H7 (cell line): ENCODE data around the gene PSMD13. TPM values are rescaled to one million over a fixed set of nuclear protein-coding genes. Genes with fewer than 3 reads are reported as not detected.
"Not testable (repeated sequence)": the region's sequence is repeated elsewhere in the genome, so short reads cannot be mapped to it uniquely, and the experiment has no call there.

ENCODE experiments used
- DNase-seq: peaks from one replicate; pipeline ENCODE4 v3.0.0; 2012
- H3K27me3 ChIP-seq: 2 replicates; pipeline ENCODE4 v1.6.0; 2011; ENCODE audit warnings: mild to moderate bottlenecking, low read length; ENCODE audit not compliant: control insufficient read depth, insufficient read depth
- H3K36me3 ChIP-seq: replicated peaks from 2 replicates; pipeline ENCODE4 v1.5.1; 2011; ENCODE audit warnings: low read length; ENCODE audit not compliant: control insufficient read depth, insufficient read depth
- H3K4me3 ChIP-seq: 2 replicates; pipeline ENCODE4 v1.5.1; 2011; ENCODE audit warnings: low read depth, mild to moderate bottlenecking, control low read depth, low read length, moderate library complexity; ENCODE audit not compliant: insufficient read depth
- total RNA-seq: library from RNA; depleted of rRNA; stranded (reverse); fragments of >200 nt; shearing (Covaris generic); gene quantifications from 2 replicates; pipeline ENCODE4 v1.2.3, GENCODE V29; 2014

The PSMD13 gene
- total RNA-seq, 1 experiment from 2014 or later: 234 TPM

DNA sequence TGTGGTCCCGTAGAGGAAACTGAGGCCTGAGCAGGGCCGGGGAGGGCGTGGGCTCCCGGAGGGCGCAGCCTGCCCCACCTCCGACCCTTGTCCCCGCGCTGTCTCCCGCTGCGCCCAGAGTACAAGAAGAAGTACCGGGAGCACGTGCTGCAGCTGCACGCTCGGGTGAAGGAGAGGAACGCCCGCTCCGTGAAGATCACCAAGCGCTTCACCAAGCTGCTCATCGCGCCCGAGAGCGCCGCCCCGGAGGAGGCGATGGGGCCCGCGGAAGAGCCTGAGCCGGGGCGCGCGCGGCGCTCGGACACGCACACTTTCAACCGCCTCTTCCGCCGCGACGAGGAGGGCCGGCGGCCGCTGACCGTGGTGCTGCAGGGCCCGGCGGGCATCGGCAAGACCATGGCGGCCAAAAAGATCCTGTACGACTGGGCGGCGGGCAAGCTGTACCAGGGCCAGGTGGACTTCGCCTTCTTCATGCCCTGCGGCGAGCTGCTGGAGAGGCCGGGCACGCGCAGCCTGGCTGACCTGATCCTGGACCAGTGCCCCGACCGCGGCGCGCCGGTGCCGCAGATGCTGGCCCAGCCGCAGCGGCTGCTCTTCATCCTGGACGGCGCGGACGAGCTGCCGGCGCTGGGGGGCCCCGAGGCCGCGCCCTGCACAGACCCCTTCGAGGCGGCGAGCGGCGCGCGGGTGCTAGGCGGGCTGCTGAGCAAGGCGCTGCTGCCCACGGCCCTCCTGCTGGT is 43.4 kb downstream of the PSMD13 start:
- Histone ChIP-seq H3K27me3 (no peaks in the 10 kb centered on the region; the same call in 1 of the 2 replicates), H3K4me3 (no peak overlapping the region), H3K36me3 (no peaks in the 10 kb centered on the region)
- DNase-seq: peak; percentile 65

DNA sequence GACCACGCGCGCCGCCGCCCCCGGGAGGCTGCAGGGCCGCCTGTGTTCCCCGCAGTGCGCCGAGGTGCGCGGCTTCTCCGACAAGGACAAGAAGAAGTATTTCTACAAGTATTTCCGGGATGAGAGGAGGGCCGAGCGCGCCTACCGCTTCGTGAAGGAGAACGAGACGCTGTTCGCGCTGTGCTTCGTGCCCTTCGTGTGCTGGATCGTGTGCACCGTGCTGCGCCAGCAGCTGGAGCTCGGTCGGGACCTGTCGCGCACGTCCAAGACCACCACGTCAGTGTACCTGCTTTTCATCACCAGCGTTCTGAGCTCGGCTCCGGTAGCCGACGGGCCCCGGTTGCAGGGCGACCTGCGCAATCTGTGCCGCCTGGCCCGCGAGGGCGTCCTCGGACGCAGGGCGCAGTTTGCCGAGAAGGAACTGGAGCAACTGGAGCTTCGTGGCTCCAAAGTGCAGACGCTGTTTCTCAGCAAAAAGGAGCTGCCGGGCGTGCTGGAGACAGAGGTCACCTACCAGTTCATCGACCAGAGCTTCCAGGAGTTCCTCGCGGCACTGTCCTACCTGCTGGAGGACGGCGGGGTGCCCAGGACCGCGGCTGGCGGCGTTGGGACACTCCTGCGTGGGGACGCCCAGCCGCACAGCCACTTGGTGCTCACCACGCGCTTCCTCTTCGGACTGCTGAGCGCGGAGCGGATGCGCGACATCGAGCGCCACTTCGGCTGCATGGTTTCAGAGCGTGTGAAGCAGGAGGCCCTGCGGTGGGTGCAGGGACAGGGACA is 44.1 kb downstream of the PSMD13 start:
- H3K27me3 ChIP-seq: no peaks in the 10 kb centered on the region; the same call in 1 of the 2 replicates
- H3K36me3 ChIP-seq: no peaks in the 10 kb centered on the region
- no peak overlapping the region for H3K4me3 ChIP-seq
- peak; percentile 56 for DNase-seq

DNA sequence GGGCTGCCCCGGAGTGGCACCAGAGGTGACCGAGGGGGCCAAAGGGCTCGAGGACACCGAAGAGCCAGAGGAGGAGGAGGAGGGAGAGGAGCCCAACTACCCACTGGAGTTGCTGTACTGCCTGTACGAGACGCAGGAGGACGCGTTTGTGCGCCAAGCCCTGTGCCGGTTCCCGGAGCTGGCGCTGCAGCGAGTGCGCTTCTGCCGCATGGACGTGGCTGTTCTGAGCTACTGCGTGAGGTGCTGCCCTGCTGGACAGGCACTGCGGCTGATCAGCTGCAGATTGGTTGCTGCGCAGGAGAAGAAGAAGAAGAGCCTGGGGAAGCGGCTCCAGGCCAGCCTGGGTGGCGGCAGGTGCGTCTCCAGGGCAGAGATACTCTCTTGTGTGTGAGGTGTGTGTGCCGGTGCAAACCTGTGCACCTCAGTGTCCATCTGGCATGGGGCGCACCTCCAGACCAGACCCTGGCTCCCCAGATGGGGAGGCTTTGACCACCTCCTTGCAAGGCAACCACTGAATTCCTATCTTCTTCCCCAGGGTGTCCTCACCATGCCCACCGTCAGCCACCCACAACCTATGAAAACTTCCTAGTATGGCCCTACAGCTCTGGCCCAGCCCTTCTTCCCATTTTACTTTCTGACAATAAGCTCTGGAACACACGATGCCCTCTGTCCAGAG is 44.8 kb downstream of the PSMD13 start:
- H3K27me3 ChIP-seq: no peaks in the 10 kb centered on the region; the same call in 1 of the 2 replicates
- DNase-seq: no peak
- H3K36me3 ChIP-seq: no peaks in the 10 kb centered on the region
- no peak overlapping the region for H3K4me3 ChIP-seq

DNA sequence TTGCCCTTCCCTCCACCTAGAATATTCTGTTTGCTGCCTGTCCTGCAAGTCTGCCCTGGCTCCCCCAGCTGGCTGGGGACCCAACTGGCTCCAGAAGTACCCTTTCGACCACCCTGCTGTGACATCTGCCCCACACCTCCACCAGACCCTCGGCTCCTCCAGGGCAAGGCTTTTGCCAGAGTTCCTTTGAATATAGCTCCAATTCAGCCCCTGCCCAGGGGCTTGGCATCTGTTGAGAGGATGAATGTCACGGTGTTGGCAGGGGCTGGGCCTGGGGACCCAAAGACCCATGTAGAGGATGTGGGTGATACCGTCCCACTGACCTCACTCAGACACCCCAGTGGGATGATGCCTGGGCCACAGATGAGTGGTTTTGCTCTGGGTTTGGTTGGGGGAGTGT is 45.4 kb downstream of the PSMD13 start:
- no peak for DNase-seq
- Histone ChIP-seq H3K27me3 (no peaks in the 10 kb centered on the region; the same call in 1 of the 2 replicates), H3K4me3 (no peak overlapping the region), H3K36me3 (no peaks in the 10 kb centered on the region)

DNA sequence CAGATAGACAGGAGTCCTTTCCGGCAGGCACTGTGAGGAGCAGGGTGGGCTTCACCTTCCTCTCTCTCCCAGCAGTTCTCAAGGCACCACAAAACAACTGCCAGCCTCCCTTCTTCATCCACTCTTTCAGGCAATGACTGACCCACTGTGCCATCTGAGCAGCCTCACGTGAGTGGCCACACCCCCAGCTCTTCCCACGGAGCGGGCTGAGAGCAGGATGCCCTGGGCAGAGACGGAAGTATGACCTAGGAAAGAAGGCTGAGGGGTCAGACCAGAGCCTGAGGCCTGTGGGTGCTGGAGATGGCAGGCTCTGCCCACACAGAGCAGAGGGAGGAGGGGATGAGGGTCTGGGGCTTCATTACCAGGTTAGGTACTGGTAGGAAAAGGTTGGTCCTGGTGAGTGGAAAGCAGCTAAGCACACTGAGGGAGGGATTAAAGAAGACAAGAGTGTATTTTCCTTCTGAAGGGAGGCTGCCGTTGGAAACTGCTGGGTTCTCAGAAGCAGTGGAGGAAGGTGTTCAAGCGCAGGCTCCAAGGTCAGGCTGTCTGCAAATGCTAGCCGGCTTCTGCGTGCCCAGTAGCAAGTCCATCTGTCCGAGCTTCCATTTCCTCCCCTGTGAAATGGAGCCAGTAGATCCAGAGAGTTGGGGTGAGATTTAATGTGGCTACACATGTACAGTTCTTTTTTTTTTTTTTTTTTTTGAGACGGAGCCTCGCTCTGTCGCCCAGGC is 46.0 kb downstream of the PSMD13 start:
- Histone ChIP-seq H3K36me3 (no peaks in the 10 kb centered on the region), H3K27me3 (peaks cover 4% of the 10 kb centered on the region), H3K4me3 (no peak overlapping the region)
- no peak for DNase-seq

DNA sequence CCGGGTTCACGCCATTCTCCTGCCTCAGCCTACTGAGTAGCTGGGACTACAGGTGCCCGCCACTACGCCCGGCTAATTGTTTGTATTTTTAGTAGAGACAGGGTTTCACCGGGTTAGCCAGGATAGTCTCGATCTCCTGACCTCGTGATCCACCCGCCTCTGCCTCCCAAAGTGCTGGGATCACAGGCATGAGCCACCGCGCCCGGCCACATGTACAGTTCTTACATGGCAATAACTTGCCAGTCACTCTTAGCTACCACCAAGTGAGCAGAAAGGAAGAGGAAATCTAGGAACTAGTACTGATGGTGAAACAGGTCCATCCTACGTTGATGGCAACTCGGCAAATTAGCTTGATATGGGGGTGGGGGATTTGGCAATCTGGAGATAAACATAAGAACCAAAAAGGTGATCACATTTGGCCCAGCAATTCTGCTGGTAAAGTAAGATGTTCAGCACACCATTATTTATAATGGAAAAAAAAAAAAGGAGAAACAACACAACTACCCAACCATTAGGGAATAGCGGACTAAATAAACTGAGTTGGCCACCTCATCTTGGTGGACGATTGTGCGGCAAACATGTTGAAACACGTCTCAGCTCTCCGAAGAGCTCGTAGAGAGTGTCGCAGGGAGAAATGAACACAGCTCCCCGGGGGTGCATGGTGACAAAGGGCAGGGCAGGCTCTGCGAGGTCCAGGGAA is 46.8 kb downstream of the PSMD13 start:
- peaks cover 12% of the 10 kb centered on the region for H3K27me3 ChIP-seq
- DNase-seq: no peak
- no peak overlapping the region for H3K4me3 ChIP-seq
- no peaks in the 10 kb centered on the region for H3K36me3 ChIP-seq

DNA sequence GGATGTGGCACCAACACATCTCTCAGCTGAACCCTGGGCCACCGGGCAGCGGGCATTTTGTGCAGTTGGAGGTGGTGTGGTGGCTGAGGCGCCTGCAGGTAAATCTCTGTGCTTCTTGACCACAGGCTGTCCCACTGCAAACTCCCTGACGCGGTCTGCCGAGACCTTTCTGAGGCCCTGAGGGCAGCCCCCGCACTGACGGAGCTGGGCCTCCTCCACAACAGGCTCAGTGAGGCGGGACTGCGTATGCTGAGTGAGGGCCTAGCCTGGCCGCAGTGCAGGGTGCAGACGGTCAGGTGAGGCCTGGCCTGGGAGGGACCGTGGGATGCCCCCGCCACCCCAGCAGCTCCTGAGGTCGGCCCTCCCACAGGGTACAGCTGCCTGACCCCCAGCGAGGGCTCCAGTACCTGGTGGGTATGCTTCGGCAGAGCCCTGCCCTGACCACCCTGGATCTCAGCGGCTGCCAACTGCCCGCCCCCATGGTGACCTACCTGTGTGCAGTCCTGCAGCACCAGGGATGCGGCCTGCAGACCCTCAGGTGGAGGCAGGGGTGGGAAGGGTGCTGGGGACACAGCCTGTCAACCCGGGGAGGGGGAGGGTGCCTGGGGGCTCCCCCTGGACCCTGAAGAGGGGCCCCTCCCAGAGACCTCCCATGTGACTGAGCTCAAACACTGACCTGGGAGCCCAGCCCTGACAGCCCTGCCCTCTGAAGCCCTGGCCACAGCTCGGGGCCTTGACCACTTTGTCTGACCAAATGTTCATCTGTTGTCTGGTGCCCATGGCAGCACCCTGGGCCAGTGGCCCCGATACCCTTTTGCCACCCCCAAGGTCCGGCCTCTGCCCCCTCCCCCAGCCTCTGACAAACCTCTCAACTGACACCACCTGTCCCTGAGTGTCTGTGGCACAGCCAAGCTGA is 47.6 kb downstream of the PSMD13 start:
- no peaks in the 10 kb centered on the region for H3K36me3 ChIP-seq
- H3K27me3 ChIP-seq: peaks cover 12% of the 10 kb centered on the region
- peak; percentile 63 for DNase-seq
- no peak overlapping the region for H3K4me3 ChIP-seq

DNA sequence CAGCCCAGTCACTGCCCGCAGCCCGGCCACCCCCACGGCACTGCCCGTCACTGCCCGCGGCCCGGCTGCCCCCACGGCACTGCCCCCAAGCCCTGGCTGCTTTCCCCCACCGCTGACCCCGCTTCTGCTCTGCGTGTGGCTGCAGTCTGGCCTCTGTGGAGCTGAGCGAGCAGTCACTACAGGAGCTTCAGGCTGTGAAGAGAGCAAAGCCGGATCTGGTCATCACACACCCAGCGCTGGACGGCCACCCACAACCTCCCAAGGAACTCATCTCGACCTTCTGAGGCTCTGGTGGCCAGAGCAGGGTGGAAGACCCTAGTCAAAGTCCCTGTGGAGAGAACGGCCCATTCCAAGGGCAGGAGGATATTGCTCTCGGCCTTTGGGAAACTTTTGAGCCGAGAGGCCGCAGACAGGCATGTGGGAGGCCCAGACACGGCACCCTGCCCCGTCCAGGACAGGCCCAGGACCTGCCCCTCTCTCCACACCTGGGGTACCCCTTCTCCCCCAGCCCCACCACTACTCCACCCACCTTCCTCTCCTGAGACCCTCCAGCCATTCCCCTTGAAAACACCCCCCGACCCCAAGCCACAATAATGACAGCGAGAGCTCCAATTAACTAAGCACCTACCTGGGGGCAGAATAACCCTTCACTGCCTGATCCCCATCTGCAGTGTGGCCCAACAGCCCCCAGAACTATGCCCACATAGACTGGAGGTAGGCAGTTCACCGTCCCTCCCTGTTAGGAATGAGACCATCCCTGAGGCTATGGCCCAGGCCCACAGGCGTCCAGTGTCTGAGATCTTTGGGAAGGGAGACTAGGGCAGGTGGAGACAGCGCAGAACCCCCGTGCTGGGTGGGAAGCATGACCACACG is 48.5 kb downstream of the PSMD13 start:
- no peak overlapping the region for H3K4me3 ChIP-seq
- peaks cover 12% of the 10 kb centered on the region for H3K27me3 ChIP-seq
- DNase-seq: peak; percentile 51
- H3K36me3 ChIP-seq: no peaks in the 10 kb centered on the region

DNA sequence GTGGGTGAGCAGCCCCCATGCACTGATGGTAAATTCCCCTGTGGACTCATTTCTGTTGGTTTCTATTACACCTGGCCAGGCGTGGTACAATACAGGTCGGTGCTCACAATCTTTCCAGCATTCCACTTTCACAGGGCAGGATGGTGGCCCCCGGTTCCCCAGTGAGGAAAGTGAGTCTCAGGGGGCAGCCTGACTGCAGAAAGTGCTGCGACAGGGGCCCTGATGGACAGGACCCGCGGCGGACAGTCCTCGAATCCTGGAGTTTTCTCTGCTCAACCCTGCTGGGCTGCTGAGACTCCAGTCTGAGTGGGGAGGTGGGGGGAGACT is 49.1 kb downstream of the PSMD13 start:
- Histone ChIP-seq H3K27me3 (peaks cover 12% of the 10 kb centered on the region), H3K36me3 (no peaks in the 10 kb centered on the region; the same call in 1 of the 2 replicates), H3K4me3 (no peak overlapping the region)
- peak; percentile 44 for DNase-seq

DNA sequence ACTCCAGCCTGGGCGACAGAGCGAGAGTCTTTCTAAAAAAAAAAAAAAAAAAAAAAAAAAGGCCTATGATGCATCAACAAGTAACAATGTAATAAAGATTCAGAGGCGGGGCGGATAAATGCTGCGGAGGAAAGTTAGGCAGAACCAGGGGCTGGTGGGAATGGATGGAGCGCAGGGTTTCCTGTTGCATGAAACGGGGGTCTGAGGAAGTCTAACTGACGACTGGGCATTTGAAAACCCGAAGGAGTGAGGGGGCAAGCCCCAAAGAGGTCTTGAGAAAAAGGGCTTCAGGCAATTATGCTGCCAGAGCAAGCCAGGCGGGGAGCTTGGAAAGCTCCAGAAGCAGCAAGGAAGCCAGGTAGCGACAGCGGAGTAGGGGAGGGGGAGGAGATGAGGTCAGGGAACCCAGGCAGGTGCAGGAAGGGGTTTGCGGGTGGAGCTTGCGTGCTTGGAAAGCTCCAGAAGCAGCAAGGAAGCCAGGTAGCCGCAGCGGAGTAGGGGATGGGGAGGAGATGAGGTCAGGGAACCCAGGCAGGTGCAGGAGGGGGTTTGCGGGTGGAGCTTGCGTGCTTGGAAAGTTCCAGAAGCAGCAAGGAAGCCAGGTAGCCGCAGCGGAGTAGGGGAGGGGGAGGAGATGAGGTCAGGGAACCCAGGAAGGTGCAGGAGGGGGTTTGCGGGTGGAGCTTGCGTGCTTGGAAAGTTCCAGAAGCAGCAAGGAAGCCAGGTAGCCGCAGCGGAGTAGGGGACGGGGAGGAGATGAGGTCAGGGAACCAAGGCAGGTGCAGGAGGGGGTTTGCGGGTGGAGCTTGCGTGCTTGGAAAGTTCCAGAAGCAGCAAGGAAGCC is 50.4 kb downstream of the PSMD13 start:
- peak; percentile 69 for DNase-seq
- H3K36me3 ChIP-seq, H3K4me3 ChIP-seq: not testable (repeated sequence)
- H3K27me3 ChIP-seq: peaks cover 12% of the 10 kb centered on the region

DNA sequence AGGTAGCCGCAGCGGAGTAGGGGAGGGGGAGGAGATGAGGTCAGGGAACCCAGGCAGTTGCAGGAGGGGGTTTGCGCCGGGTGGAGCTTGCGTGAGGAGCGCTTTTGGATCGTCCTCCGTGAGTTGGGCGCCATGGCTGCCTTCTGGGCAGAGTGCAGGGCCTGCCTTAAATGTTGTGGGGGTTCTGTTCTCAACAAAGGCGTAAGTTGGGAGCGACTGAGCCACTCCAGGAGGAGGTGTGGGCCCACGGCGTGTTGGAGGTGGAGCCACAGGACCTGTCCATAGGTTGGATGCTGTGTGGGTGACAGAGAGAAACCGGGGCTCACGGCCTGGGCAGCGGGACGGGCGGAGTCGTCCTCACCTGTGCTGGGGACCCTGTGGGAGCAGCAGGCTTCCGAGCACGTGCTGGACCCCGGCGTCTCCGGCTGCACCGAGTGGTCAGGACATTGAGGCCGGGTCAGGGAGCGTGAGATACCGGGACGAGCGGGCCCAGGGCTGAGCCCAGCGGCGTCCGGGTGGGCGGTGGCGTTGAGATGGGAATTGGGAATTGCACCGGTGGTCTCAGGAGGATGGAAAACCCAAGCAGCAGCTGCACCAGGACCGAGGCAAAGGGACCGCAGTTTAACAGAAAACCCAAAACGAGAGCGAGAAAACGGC is 51.2 kb downstream of the PSMD13 start:
- DNase-seq: peak; percentile 82
- Histone ChIP-seq H3K27me3 (peaks cover 12% of the 10 kb centered on the region), H3K4me3 (peak overlapping the region; percentile 54), H3K36me3 (peaks cover under 1% of the 10 kb centered on the region)
